ENCODE measurements around the gene CCDC92B. TPM values are rescaled to one million over a fixed set of nuclear protein-coding genes. Genes with fewer than 3 reads are reported as not detected.

The CCDC92B gene
- total and polyA plus RNA-seq, 2 of the 13 experiments (the other 11 are each of a cell fraction or from before 2014, with no cell fraction given), result not detected

GRCh38 chr17:2723505-2723996, 25.9 kb downstream of the CCDC92B start (continued):
- TF ChIP-seq MEIS2 (CRISPR knock-in tag; IDR thresholded peaks at IDR 0.05), result no peak
- no peak for TF ChIP-seq ZNF569 (CRISPR knock-in tag; IDR thresholded peaks at IDR 0.05; ENCODE audit: borderline replicate concordance)
- no peak for TF ChIP-seq SUZ12 (IDR thresholded peaks at IDR 0.05; ENCODE audit: low read depth, low read length)
- TF ChIP-seq FOXA1 (IDR thresholded peaks at IDR 0.05), result no peak
- TF ChIP-seq FOXA1 (CRISPR knock-in tag; IDR thresholded peaks at IDR 0.05), result no peak

- Histone ChIP-seq H3K4me1 (ENCODE audit: insufficient read depth, low read length) (peaks cover 11% of the 10 kb centered on the region), H3K4me3 (replicated peaks in 1 of 3; ENCODE audit: insufficient read depth in 1 of 3, low read depth in 2 of 3, low read length in 3 of 3) (no peak overlapping the region), H3K9me3 (ENCODE audit: low read length) (no peaks in the 10 kb centered on the region), H4K20me1 (ENCODE audit: insufficient read depth, low read length) (no peaks in the 10 kb centered on the region), H3K27me3 (ENCODE audit: control insufficient read depth in 1 of 2, insufficient read depth in 2 of 2, low read length in 2 of 2) (peaks cover 7 to 16% of the 10 kb centered on the region in 2 experiments; a peak in 4 of 5 replicates), H3K27ac (ENCODE audit: extremely low read length, insufficient read depth, low read length) (no peak overlapping the region), H3K4me2 (ENCODE audit: low read depth, low read length) (no peak overlapping the region), H3K9ac (ENCODE audit: insufficient read depth, low read depth, low read length) (no peak overlapping the region), H2AFZ (ENCODE audit: low read length) (no peak overlapping the region), H3K36me3 (replicated peaks in 1 of 2; ENCODE audit: control insufficient read depth in 1 of 2, insufficient read depth in 2 of 2, low read length in 2 of 2) (no peaks in the 10 kb centered on the region), H3K79me2 (ENCODE audit: insufficient read depth, low read length) (no peaks in the 10 kb centered on the region)
- DNase-seq (ENCODE audit: low spot score), result no peak
- BruUV-seq (replicated peaks), result no TSS peak
- intact Hi-C loops (cut with micrococcal nuclease; ENCODE audit: unreplicated experiment) (no loop called here), in situ Hi-C loops (cut with HindIII; ENCODE audit: extremely low pct_ligation_motif_present, low pct_unique_long_range_greater_than_20kb) (no loop called here)
- ChIA-PET POLR2A (no interaction called here), CTCF (ENCODE audit: low intra/inter-chr PET ratio, low total read pairs) (no interaction called here)
- FAIRE-seq, result no peak
- no peak for ATAC-seq
- 19% methylated on average over 8 of the region's 10 CpGs for WGBS (ENCODE audit: low lambda C conversion rate)
- TF ChIP-seq SP2 (CRISPR knock-in tag; IDR thresholded peaks at IDR 0.05), result no peak
- TF ChIP-seq ISX (CRISPR knock-in tag; conservative IDR thresholded peaks at IDR 0.05), result no peak
- no peak for TF ChIP-seq ZNF576 (CRISPR knock-in tag; IDR thresholded peaks at IDR 0.05)
- TF ChIP-seq RBAK (CRISPR knock-in tag; IDR thresholded peaks at IDR 0.05), result no peak
- TF ChIP-seq ZKSCAN8 (CRISPR knock-in tag; IDR thresholded peaks at IDR 0.05; ENCODE audit: borderline replicate concordance), result no peak
- no peak for TF ChIP-seq POGZ (CRISPR knock-in tag; IDR thresholded peaks at IDR 0.05)
- no peak for TF ChIP-seq ZNF574 (CRISPR knock-in tag; IDR thresholded peaks at IDR 0.05)
- no peak for TF ChIP-seq MIXL1 (CRISPR knock-in tag; IDR thresholded peaks at IDR 0.05)
- TF ChIP-seq ZNF260 (CRISPR knock-in tag; IDR thresholded peaks at IDR 0.05; ENCODE audit: borderline replicate concordance, low read depth), result no peak
- TF ChIP-seq IKZF4 (CRISPR knock-in tag; IDR thresholded peaks at IDR 0.05; ENCODE audit: borderline replicate concordance, low read depth, not compliant biosample characterization), result no peak
- no peak for TF ChIP-seq ZNF75D (CRISPR knock-in tag; IDR thresholded peaks at IDR 0.05; ENCODE audit: borderline replicate concordance)
- TF ChIP-seq CENPBD1 (CRISPR knock-in tag; IDR thresholded peaks at IDR 0.05; ENCODE audit: borderline replicate concordance, low read depth), result no peak
- no peak for TF ChIP-seq ZNF17 (CRISPR knock-in tag; IDR thresholded peaks at IDR 0.05)
- no peak for TF ChIP-seq GMEB1 (CRISPR knock-in tag; IDR thresholded peaks at IDR 0.05; ENCODE audit: borderline replicate concordance)
- no peak for TF ChIP-seq NCOA5 (CRISPR knock-in tag; IDR thresholded peaks at IDR 0.05)
- no peak for TF ChIP-seq NFRKB (IDR thresholded peaks at IDR 0.05)
Observed at GRCh38 chr17:2722611-2723010, 26.8 kb downstream of the CCDC92B start.
